ENCODE results near the gene ZBTB21. TPM values are rescaled to one million over a fixed set of nuclear protein-coding genes. Genes with fewer than 3 reads are reported as not detected.

ZBTB21 gene
- total and polyA plus RNA-seq, 9 of the 15 experiments (the other 6 are each of a cell fraction or from before 2014, with no cell fraction given): 2.2 to 15.2 (median 8.7) TPM

DNA sequence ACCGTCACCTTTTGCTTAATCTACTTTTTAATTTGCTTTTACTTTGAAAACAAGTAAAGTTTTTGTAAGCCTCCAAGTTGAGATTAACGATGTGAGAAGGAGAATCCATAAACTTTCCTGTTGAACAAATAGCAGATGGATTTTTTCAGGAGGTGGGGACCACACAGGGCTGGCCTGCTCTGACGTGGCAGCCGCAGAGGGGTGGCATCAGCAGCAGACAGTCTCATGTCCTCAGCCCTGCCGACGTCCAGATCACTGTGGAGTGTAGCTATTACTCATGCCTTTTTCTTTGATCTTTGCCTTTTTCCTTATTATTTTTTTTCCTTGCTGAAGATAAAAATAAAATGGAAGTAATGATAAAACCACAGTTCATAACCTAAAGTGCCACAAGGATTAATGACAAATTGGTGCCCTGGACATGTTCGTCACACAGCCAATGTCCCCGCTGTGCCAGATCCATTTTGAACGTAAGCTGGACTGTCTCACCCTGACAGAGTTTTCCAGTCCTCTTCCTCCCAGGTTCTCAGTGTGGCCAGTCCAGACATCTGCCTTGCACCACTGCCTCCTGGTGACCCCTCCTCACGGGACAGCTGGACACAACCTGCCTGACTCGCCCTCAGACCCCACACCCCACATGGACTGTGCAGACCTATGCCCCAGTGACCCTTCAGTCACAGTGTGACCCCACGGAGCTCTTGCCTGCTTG lies 15.4 kb upstream of the ZBTB21 start:
- H3K4me1 ChIP-seq (replicated peaks in 1 of 2; ENCODE audit: control insufficient read depth in 2 of 2, insufficient read depth in 2 of 2, low read length in 2 of 2): peaks cover 0 to 6% of the 10 kb centered on the region in 2 experiments; a peak in 1 of 5 replicates
- 3% methylated on average over 12 of the region's 12 CpGs for WGBS (ENCODE audit: insufficient coverage, low coverage, missing lambda C conversion rate)
- TF ChIP-seq CBX8 (IDR thresholded peaks at IDR 0.05; ENCODE audit: borderline replicate concordance, extremely low read depth, low read depth, low read length, poor library complexity, severe bottlenecking) (no peak), EZH2 (IDR thresholded peaks at IDR 0.05; ENCODE audit: borderline replicate concordance, low read depth, low read length) (peak; percentile 33; the same call in 1 of the 2 replicates), SAFB2 (IDR thresholded peaks at IDR 0.05; ENCODE audit: borderline replicate concordance, low read depth, low read length, severe bottlenecking) (no peak)
- H3K9me3 ChIP-seq (replicated peaks; ENCODE audit: control insufficient read depth, insufficient read depth, low read depth, low read length): no peaks in the 10 kb centered on the region
- POLR2A ChIA-PET: interaction anchor here (0.7 to 1.6 kb wide), 5 partner anchors 10 to 107 kb away, joined by 3 to 4 read pairs (median 4); partner anchors contain the start of gene ZBTB21
- no peak overlapping the region for H3K4me2 ChIP-seq (ENCODE audit: insufficient read depth, low read length)
- no peak overlapping the region for H3K4me3 ChIP-seq
- no peak for FAIRE-seq
- CTCF ChIA-PET (ENCODE audit: low intra/inter-chr PET ratio): no interaction called here
- no peaks in the 10 kb centered on the region for H3K9me1 ChIP-seq (ENCODE audit: control insufficient read depth, insufficient read depth, low read length)
- H3K27me3 ChIP-seq (ENCODE audit: control insufficient read depth in 2 of 2, insufficient read depth in 2 of 2, low read length in 2 of 2): peaks cover 68 to 83% of the 10 kb centered on the region in 2 experiments
- BruUV-seq (replicated peaks): no TSS peak
- in situ Hi-C loops (cut with MboI): no loop called here
- no peaks in the 10 kb centered on the region for H3K79me2 ChIP-seq (ENCODE audit: control insufficient read depth, insufficient read depth, low read length)
- intact Hi-C loops (cut with micrococcal nuclease): loop anchor here (10.0 kb wide), 1 partner anchor 59 kb away; no protein-coding TSS in a partner anchor
- H3K27ac ChIP-seq (ENCODE audit: extremely low read depth, low read depth, low read length): no peak overlapping the region
- H4K20me1 ChIP-seq (replicated peaks; ENCODE audit: control insufficient read depth, insufficient read depth, low read length): peaks cover 17% of the 10 kb centered on the region; the same call in 1 of the 2 replicates
- H3K9ac ChIP-seq (ENCODE audit: insufficient read depth in 1 of 2, low read depth in 2 of 2, low read length in 2 of 2): 0 out of 4 replicates have a peak overlapping the region, but pooled peaks of 1 of the 2 experiments have one; percentile 23
- H3K36me3 ChIP-seq (ENCODE audit: control insufficient read depth, insufficient read depth, low read length): no peaks in the 10 kb centered on the region
- no peak overlapping the region for H2AFZ ChIP-seq (ENCODE audit: low read depth, low read length)
- no peak for ATAC-seq
- no peak for DNase-seq (ENCODE audit: extremely low read depth in 1 of 4, low spot score in 3 of 4)

Data from K562 (cell line).